Endodermal cell (in vitro differentiated cells): ENCODE measurements around the gene RIMS4. TPM values are rescaled to one million over a fixed set of nuclear protein-coding genes. Genes with fewer than 3 reads are reported as not detected.

ENCODE experiments used
- DNase-seq: peaks from one replicate; pipeline ENCODE4 v3.0.0-alpha.2; 2017
- H3K27ac ChIP-seq: 2 replicates; pipeline ENCODE4 v1.5.1; 2013; ENCODE audit warnings: mild to moderate bottlenecking, low read depth, low read length, moderate library complexity
- H3K27me3 ChIP-seq: 2 replicates; pipeline ENCODE4 v1.6.1; 2013; ENCODE audit warnings: mild to moderate bottlenecking, low read length, moderate library complexity; ENCODE audit not compliant: insufficient read depth, control insufficient read depth, poor library complexity, severe bottlenecking
- H3K36me3 ChIP-seq: 2 replicates; pipeline ENCODE4 v1.7.0; 2013; ENCODE audit warnings: mild to moderate bottlenecking, low read length, moderate library complexity; ENCODE audit not compliant: control insufficient read depth, insufficient read depth
- H3K4me1 ChIP-seq: one replicate; pipeline ENCODE4 v1.7.0; 2013; ENCODE audit warnings: low read length; ENCODE audit not compliant: control insufficient read depth, insufficient read depth
- H3K4me3 ChIP-seq: 2 replicates; pipeline ENCODE4 v1.5.1; 2013; ENCODE audit warnings: mild to moderate bottlenecking, low read length, moderate library complexity
- H3K9ac ChIP-seq: 2 replicates; pipeline ENCODE4 v1.6.1; 2013; ENCODE audit warnings: mild to moderate bottlenecking, low read length, moderate library complexity; ENCODE audit not compliant: poor library complexity, severe bottlenecking; ENCODE audit errors: extremely low read depth
- H3K9me3 ChIP-seq: 2 replicates; pipeline ENCODE4 v1.6.1; 2013; ENCODE audit warnings: mild to moderate bottlenecking, low read length, moderate library complexity; ENCODE audit not compliant: control insufficient read depth
- H3K27ac Mint-ChIP-seq: 2 replicates; pipeline ENCODE4 v1.8.0; 2020; ENCODE audit warnings: mixed read lengths
- H3K27me3 Mint-ChIP-seq: 2 replicates; pipeline ENCODE4 v1.8.0; 2021; ENCODE audit warnings: mild to moderate bottlenecking, mixed read lengths; ENCODE audit not compliant: insufficient read depth
- H3K36me3 Mint-ChIP-seq: 2 replicates; pipeline ENCODE4 v1.8.0; 2020; ENCODE audit warnings: low read depth, mixed read lengths
- H3K4me1 Mint-ChIP-seq: 2 replicates; pipeline ENCODE4 v1.8.0; 2020; ENCODE audit warnings: mixed read lengths
- H3K4me3 Mint-ChIP-seq: 2 replicates; pipeline ENCODE4 v1.8.0; 2020; ENCODE audit warnings: mild to moderate bottlenecking, moderate library complexity, mixed read lengths
- H3K9me3 Mint-ChIP-seq: 2 replicates; pipeline ENCODE4 v1.8.0; 2020; ENCODE audit warnings: mild to moderate bottlenecking, mixed read lengths
- WGBS, 2 experiments: methylation state at CpG; one replicate each; pipeline versions ENCODE4 v1.1.5 to v1.1.7; 2013; ENCODE audit warnings: missing lambda C conversion rate in 2 of 2, mixed read lengths in 1 of 2; ENCODE audit not compliant: insufficient coverage in 1 of 2, insufficient read length in 1 of 2; 5-methylcytosine and 5-hydroxymethylcytosine counted together
- total RNA-seq, 2 donors: library from RNA; stranded (reverse); fragmentation: NEBNext Ultra II Directional in 1 of 2; extraction: Animal tissue kit (Norgen Biotek cat#: 25700) in 1 of 2; gene quantifications; 2 replicates in 1 of 2; 3 replicates in 1 of 2; pipeline ENCODE4 v1.2.1, GENCODE V29; 2021
- TF ChIP-seq, protein P1 (sequence below): fragments of 200-600 bp; sonication (generic); conservative IDR thresholded peaks from 2 replicates; pipeline ENCODE4 v1.5.0; 2021; ENCODE audit warnings: antibody characterized with exemption, mild to moderate bottlenecking

The RIMS4 gene
- total RNA-seq, 2 donors from 2014 or later, result 4.3 to 13.0 TPM

DNA sequence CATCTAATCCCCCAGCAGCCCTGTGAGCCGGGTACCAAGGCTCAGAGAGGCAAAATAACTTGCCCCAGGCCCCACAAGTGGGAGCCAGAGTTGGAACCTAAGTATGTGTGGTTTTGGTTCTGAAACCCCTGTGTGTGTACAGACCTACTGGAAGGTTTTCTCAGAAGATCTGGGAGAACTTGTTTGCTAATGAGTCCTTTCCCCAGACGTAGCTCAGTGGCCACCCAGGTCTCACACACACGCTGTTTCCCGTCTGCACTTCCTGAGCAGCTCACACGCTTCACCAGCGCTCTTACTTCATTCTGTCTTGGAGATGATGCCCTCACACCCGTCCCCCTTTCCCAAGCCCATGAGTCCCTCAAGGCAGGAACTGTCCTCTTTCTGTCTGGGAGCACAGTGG is 87.0 kb downstream of the RIMS4 start:
- Histone ChIP-seq H3K27me3 (no peaks in the 10 kb centered on the region), H3K4me3 (no peak overlapping the region), H3K4me1 (no peaks in the 10 kb centered on the region), H3K27ac (no peak overlapping the region), H3K9ac (no peak overlapping the region), H3K36me3 (no peaks in the 10 kb centered on the region), H3K9me3 (no peaks in the 10 kb centered on the region)
- Mint-ChIP-seq H3K9me3 (no peaks in the 10 kb centered on the region), H3K36me3 (no peaks in the 10 kb centered on the region), H3K27me3 (peaks cover 3% of the 10 kb centered on the region), H3K4me1 (no peaks in the 10 kb centered on the region), H3K4me3 (no peak overlapping the region), H3K27ac (no peak overlapping the region)
- WGBS, 2 experiments, result 88 to 94% methylated on average over 6 to 7 of the region's 7 CpGs
- TF ChIP-seq, protein P1, sequence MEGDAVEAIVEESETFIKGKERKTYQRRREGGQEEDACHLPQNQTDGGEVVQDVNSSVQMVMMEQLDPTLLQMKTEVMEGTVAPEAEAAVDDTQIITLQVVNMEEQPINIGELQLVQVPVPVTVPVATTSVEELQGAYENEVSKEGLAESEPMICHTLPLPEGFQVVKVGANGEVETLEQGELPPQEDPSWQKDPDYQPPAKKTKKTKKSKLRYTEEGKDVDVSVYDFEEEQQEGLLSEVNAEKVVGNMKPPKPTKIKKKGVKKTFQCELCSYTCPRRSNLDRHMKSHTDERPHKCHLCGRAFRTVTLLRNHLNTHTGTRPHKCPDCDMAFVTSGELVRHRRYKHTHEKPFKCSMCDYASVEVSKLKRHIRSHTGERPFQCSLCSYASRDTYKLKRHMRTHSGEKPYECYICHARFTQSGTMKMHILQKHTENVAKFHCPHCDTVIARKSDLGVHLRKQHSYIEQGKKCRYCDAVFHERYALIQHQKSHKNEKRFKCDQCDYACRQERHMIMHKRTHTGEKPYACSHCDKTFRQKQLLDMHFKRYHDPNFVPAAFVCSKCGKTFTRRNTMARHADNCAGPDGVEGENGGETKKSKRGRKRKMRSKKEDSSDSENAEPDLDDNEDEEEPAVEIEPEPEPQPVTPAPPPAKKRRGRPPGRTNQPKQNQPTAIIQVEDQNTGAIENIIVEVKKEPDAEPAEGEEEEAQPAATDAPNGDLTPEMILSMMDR, result no peak
- no peak for DNase-seq

GRCh38 chr20:44722990-44723389 is 87.4 kb downstream of the RIMS4 start:
- peaks cover 3% of the 10 kb centered on the region for H3K27me3 Mint-ChIP-seq
- Histone ChIP-seq H3K4me1 (no peaks in the 10 kb centered on the region), H3K27me3 (no peaks in the 10 kb centered on the region), H3K9ac (no peak overlapping the region), H3K9me3 (no peaks in the 10 kb centered on the region), H3K4me3 (no peak overlapping the region), H3K36me3 (no peaks in the 10 kb centered on the region), H3K27ac (no peak overlapping the region)
- H3K27ac Mint-ChIP-seq, result no peak overlapping the region
- no peak for DNase-seq
- no peaks in the 10 kb centered on the region for H3K4me1 Mint-ChIP-seq
- no peaks in the 10 kb centered on the region for H3K9me3 Mint-ChIP-seq
- 86 to 93% methylated on average over 2 of the region's 2 CpGs for WGBS, 2 experiments
- no peaks in the 10 kb centered on the region for H3K36me3 Mint-ChIP-seq
- TF ChIP-seq, protein P1, result no peak
- no peak overlapping the region for H3K4me3 Mint-ChIP-seq

DNA sequence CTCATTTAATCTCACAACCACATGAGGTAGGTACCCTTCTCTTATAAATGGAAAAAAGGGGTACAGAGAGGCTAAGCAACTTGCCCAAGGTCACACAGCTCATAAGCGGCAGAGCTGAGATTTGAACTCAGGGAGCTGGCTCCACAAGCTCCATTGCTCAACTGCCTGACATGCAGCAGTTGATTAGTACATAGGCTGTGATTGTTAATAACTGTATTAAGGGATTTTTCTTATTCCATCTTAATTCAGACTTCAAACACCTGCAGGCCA is 88.6 kb downstream of the RIMS4 start:
- H3K36me3 Mint-ChIP-seq, result no peaks in the 10 kb centered on the region
- 100% methylated on average over 1 of the region's 1 CpG for WGBS, 2 experiments
- Histone ChIP-seq H3K9ac (no peak overlapping the region), H3K4me3 (no peak overlapping the region), H3K36me3 (no peaks in the 10 kb centered on the region), H3K9me3 (no peaks in the 10 kb centered on the region), H3K27ac (no peak overlapping the region), H3K4me1 (no peaks in the 10 kb centered on the region), H3K27me3 (no peaks in the 10 kb centered on the region)
- H3K4me3 Mint-ChIP-seq, result no peak overlapping the region
- TF ChIP-seq, protein P1, result no peak
- peaks cover 3% of the 10 kb centered on the region for H3K27me3 Mint-ChIP-seq
- H3K27ac Mint-ChIP-seq, result no peak overlapping the region
- no peaks in the 10 kb centered on the region for H3K9me3 Mint-ChIP-seq
- DNase-seq, result no peak
- no peaks in the 10 kb centered on the region for H3K4me1 Mint-ChIP-seq
